GM12873 (cell line): ENCODE data around the gene IAPP.

Experiments used
- TF ChIP-seq, protein P1 (sequence below): IDR thresholded peaks from 2 replicates; pipeline ENCODE4 v1.5.1; 2012; ENCODE audit warnings: low read depth, mild to moderate bottlenecking, moderate library complexity, low read length, control low read depth; ENCODE audit not compliant: insufficient read depth; ENCODE audit errors: missing control alignments

IAPP gene

DNA sequence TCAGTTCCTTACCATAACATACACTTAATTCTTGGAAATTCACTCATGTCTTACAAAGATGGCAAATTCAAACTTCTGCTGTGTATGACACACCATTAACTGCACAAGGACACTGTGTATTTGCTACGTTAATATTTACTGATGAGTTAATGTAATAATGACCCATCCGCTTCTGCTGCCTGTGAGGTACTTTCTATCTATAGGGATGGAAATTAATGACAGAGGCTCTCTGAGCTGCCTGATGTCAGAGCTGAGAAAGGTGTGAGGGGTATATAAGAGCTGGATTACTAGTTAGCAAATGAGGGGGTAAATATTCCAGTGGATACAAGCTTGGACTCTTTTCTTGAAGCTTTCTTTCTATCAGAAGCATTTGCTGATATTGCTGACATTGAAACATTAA lies at the start of gene IAPP:
Gene IAPP, plus strand, starts transcription at position 301 of the 400 bp plus-strand sequence. CDS start 450 bp downstream, outside the sequence.
- TF ChIP-seq, protein P1, sequence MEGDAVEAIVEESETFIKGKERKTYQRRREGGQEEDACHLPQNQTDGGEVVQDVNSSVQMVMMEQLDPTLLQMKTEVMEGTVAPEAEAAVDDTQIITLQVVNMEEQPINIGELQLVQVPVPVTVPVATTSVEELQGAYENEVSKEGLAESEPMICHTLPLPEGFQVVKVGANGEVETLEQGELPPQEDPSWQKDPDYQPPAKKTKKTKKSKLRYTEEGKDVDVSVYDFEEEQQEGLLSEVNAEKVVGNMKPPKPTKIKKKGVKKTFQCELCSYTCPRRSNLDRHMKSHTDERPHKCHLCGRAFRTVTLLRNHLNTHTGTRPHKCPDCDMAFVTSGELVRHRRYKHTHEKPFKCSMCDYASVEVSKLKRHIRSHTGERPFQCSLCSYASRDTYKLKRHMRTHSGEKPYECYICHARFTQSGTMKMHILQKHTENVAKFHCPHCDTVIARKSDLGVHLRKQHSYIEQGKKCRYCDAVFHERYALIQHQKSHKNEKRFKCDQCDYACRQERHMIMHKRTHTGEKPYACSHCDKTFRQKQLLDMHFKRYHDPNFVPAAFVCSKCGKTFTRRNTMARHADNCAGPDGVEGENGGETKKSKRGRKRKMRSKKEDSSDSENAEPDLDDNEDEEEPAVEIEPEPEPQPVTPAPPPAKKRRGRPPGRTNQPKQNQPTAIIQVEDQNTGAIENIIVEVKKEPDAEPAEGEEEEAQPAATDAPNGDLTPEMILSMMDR = no peak

DNA sequence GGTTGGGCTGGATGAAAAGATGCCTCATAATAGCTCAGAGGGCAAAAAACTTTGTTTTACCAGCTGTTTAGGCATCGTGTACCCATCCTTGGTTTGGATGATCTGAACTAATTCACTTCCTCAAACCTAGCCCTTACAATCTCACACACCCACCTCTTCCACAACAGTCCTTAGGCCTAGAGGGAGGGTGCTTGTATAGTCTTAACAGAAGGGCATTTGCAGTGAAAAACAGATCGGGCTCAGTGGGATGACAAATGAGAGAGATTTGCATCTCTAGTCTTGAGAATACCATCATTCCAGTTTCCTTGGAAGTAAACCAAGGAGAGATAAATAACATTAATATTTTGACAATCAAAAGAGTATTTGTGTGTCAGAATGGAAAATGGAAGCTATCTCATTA lies 49.0 kb upstream of the IAPP start:
- TF ChIP-seq, protein P1 = no peak

DNA sequence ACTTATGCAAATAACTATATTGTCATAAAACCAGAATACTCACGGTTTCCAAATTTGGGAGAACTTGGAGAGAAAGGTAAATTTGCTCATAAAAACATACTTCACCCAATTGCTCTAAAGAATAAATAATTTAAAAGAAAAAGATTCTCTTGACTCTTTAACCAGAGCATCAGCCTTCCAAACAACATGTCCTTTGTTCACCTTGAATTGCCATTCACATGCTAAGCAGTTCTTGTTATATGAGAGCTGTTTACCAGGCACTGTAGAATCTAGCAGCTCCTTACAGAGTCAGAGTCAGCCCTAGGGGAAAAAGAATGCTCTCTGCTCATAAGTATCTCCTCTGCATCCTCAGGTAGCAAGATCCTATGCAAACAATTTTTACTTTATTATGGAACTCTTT lies 48.2 kb upstream of the IAPP start:
- TF ChIP-seq, protein P1 = no peak

DNA sequence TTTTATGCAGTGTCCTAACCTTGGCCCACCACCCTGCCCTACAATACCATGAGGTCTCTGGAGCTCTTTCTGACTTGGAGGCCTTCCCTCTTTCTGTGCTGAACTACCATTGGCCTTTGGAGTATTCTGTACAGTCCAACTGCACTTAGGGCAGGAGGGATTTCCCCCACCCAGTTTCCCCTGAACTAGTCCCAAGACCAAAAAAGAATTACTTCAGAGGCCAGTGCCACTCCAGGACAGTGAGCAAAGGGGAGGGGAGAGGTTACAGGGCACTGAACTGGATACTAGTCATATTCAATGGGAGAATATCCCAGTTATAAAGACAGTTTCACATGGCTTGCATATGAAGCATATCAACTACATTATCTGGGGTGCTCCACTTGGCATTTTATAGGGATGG lies 44.1 kb upstream of the IAPP start:
- TF ChIP-seq, protein P1 = no peak

DNA sequence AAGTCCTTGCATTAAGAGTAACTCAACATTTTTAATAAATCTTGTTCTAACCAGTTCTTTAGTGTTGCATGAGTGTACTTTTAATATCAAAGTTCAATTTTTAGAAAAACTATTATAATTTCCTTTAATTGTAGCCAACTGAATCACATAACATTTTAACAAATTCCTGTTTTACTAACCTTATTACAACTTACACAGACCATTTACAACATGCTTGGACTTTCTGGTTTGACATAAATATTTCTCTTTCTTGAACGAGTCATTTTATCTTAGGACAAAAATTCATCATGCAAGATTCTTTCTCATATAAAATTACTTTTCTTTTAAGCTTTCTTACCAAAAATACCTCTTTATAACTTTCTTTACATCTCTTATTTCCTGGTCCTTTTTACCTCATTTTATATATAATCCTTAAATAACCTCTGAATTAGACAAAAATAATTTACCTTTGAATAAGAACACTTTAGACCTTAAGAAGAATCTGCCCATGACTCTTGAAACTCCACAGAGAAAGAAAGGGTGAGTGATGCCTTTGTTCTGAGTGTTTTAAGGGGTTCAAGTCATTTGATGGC lies 41.9 kb upstream of the IAPP start:
- TF ChIP-seq, protein P1 = no peak

DNA sequence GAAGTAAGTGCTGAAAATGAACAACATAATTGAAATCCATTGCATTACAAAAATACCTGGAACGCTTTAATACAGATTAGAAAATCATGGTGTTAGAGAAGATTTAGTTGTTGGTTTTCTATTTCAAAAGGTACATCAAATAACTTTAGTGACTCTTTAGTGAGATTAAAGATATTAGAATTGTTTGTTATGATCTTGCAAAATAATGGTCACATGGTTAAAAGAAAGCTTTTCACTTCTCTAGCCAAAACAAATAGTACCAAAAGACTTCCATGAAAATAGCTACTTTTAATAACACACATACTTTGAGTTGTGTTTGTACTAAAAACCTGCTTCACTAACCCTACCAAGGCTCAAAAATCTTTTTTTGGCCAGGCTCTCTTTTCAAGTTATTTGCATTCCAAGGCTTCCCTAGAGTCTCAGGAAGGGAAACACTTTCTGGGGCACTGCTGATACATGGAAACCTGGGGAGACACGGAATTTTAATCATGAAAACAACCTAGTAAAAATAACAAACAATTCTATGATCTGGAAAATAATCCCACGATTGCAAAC lies 37.9 kb upstream of the IAPP start, which contains the start of gene SLCO1A2:
Gene SLCO1A2, minus strand, starts transcription at position 147 of the 555 bp plus-strand sequence. CDS start 270 bp downstream, outside the sequence.
- TF ChIP-seq, protein P1 = no peak

DNA sequence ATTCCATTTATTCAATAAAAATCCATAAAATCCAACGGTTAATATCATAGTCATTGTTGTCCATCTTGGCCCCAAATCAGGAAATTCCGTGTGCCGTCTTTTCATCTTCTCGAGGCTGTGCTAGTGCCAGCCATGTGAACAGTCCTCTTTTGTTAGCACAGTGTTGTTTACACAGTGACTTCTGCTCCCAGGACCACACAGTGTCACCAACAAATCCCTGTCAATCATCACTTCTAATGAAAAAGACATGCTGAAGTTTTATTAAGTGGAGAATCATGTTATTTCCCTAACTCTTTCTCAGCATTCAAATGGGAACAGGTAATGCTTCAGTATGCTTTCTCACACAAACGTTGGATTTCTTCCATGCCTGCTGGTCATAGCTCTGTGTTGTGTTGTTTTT lies 36.0 kb upstream of the IAPP start:
- TF ChIP-seq, protein P1 = no peak
